Neural cell (in vitro differentiated cells): Measurements from ENCODE around the gene NALCN. TPM values are rescaled to one million over a fixed set of nuclear protein-coding genes. Genes with fewer than 3 reads are reported as not detected.

Source experiments
- H2AFZ ChIP-seq: fragments of 200-600, 300-800 bp; sonication (generic), shearing (Covaris generic); 2 replicates; pipeline ENCODE4 v1.6.0; 2014; ENCODE audit warnings: low read depth, mild to moderate bottlenecking, antibody characterized with exemption, low read length, moderate library complexity
- H3F3A ChIP-seq: fragments of 200-600 bp; shearing (Covaris generic); 2 replicates; pipeline ENCODE4 v1.6.1; 2016; ENCODE audit warnings: mild to moderate bottlenecking, moderate library complexity, mixed read lengths, antibody characterized with exemption, low read length; ENCODE audit not compliant: insufficient read depth, poor library complexity, severe bottlenecking
- H3K27ac ChIP-seq: fragments of 200-600, 300-800 bp; sonication (generic), shearing (Covaris generic); 2 replicates; pipeline ENCODE4 v1.5.1; 2014; ENCODE audit warnings: mild to moderate bottlenecking, low read length, moderate library complexity
- H3K27me3 ChIP-seq: fragments of 300-800, 200-600 bp; sonication (generic), shearing (Covaris generic); 2 replicates; pipeline ENCODE4 v1.6.0; 2014; ENCODE audit warnings: mild to moderate bottlenecking, low read depth, low read length, moderate library complexity; ENCODE audit not compliant: insufficient read depth
- H3K36me3 ChIP-seq: fragments of 300-800, 200-600 bp; sonication (generic), shearing (Covaris generic); 2 replicates; pipeline ENCODE4 v1.5.1; 2014; ENCODE audit warnings: mild to moderate bottlenecking, antibody characterized with exemption, low read length, moderate library complexity; ENCODE audit not compliant: insufficient read depth
- H3K4me2 ChIP-seq: fragments of 300-800, 200-600 bp; sonication (generic), shearing (Covaris generic); 2 replicates; pipeline ENCODE4 v1.6.0; 2014; ENCODE audit warnings: mild to moderate bottlenecking, low read length
- H3K4me3 ChIP-seq: fragments of 300-800, 200-600 bp; sonication (generic), shearing (Covaris generic); 2 replicates; pipeline ENCODE4 v1.5.1; 2014; ENCODE audit warnings: mild to moderate bottlenecking, low read length, moderate library complexity
- H3K79me2 ChIP-seq: fragments of 200-600 bp; shearing (Covaris generic); replicated peaks from 2 replicates; pipeline ENCODE4 v1.6.0; 2014; ENCODE audit warnings: mild to moderate bottlenecking, low read length, moderate library complexity; ENCODE audit not compliant: insufficient read depth
- H3K9ac ChIP-seq: fragments of 300-800, 200-600 bp; sonication (generic), shearing (Covaris generic); 2 replicates; pipeline ENCODE4 v1.6.1; 2016; ENCODE audit warnings: mild to moderate bottlenecking, low read length, mixed read lengths
- H3K9me2 ChIP-seq: fragments of 200-600 bp; shearing (Covaris generic); 2 replicates; pipeline ENCODE4 v1.6.1; 2016; ENCODE audit warnings: mild to moderate bottlenecking, low read length, mixed read lengths; ENCODE audit not compliant: insufficient read depth
- H3K9me3 ChIP-seq: fragments of 200-600, 300-800 bp; sonication (generic), shearing (Covaris generic); 2 replicates; pipeline ENCODE4 v1.6.1; 2016; ENCODE audit warnings: mild to moderate bottlenecking, mixed run types, low read length, moderate library complexity, mixed read lengths
- H4K20me1 ChIP-seq: fragments of 200-600 bp; shearing (Covaris generic); 2 replicates; pipeline ENCODE4 v1.6.1; 2016; ENCODE audit warnings: mild to moderate bottlenecking, mixed run types; ENCODE audit not compliant: insufficient read depth
- EP300 ChIP-seq: fragments of 450-650 bp; conservative IDR thresholded peaks from 2 replicates; pipeline ENCODE4 v1.6.1; 2014; ENCODE audit warnings: antibody characterized with exemption, mild to moderate bottlenecking, moderate library complexity; ENCODE audit not compliant: poor library complexity, severe bottlenecking
- EZH2 ChIP-seq: fragments of 200-600, 300-800 bp; shearing (Covaris generic), sonication (generic); IDR thresholded peaks from 2 replicates; pipeline ENCODE4 v1.6.1; 2014; ENCODE audit warnings: antibody characterized with exemption, low read length, borderline replicate concordance, mild to moderate bottlenecking; ENCODE audit not compliant: insufficient read depth, poor library complexity, severe bottlenecking
- MXI1 ChIP-seq: fragments of 450-650 bp; conservative IDR thresholded peaks from 2 replicates; pipeline ENCODE4 v1.6.1; 2014; ENCODE audit warnings: antibody characterized with exemption, mild to moderate bottlenecking; ENCODE audit not compliant: poor library complexity, severe bottlenecking
- POLR2AphosphoS5 ChIP-seq: IDR thresholded peaks from 2 replicates; pipeline ENCODE4 v1.6.1; 2012
- RAD21 ChIP-seq: fragments of 450-650 bp; conservative IDR thresholded peaks from 2 replicates; pipeline ENCODE4 v1.6.1; 2014; ENCODE audit warnings: antibody characterized with exemption, mild to moderate bottlenecking, moderate library complexity
- SMC3 ChIP-seq: fragments of 450-650 bp; conservative IDR thresholded peaks from 2 replicates; pipeline ENCODE4 v1.6.1; 2014; ENCODE audit warnings: antibody characterized with exemption, mild to moderate bottlenecking, moderate library complexity; ENCODE audit not compliant: poor library complexity
- TAF1 ChIP-seq: IDR thresholded peaks from 2 replicates; pipeline ENCODE4 v1.6.1; 2012; ENCODE audit warnings: low read depth
- polyA plus RNA-seq: library from polyadenylated mRNA; depleted of rRNA; stranded (reverse); fragments of >200 nt; gene quantifications from 2 replicates; pipeline ENCODE4 v1.2.3, GENCODE V29; 2014
- TF ChIP-seq, protein P1 (sequence below): fragments of 450-650 bp; IDR thresholded peaks from 2 replicates; pipeline ENCODE4 v1.5.1; 2014; ENCODE audit warnings: antibody characterized with exemption, mild to moderate bottlenecking, moderate library complexity; ENCODE audit not compliant: poor library complexity, severe bottlenecking
- TF ChIP-seq, protein P2 (sequence below): IDR thresholded peaks from 2 replicates; pipeline ENCODE4 v1.6.1; 2012; ENCODE audit warnings: borderline replicate concordance

NALCN gene
- polyA plus RNA-seq, 1 donor from 2014 or later, result 24.1 TPM

DNA sequence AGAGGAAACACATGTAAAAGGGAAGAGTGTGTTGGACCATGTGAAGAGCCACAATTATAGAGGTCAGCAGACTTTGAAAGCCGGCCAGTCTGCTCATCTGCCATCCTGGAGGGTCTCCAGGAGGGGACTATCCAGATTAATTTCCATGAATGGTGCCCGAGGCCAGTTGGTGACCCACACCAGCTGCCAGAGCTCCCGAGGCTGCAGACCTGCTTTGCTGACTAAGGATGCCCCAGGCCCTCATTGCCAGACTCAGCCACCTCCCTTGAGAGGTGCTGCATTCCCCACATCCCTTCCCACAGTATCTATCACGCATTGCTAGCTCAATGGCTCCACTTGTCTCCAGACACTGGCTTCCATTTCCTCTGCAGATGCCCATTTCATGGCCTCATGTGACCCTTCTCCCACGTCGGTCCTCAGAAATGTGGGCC is 110.3 kb downstream of the NALCN start:
- Histone ChIP-seq H4K20me1 (no peaks in the 10 kb centered on the region), H3K27me3 (no peaks in the 10 kb centered on the region), H2AFZ (no peak overlapping the region), H3K27ac (no peak overlapping the region), H3K4me2 (no peak overlapping the region), H3K36me3 (no peaks in the 10 kb centered on the region), H3K4me3 (no peak overlapping the region), H3K79me2 (no peaks in the 10 kb centered on the region), H3K9ac (no peak overlapping the region), H3K9me3 (no peaks in the 10 kb centered on the region), H3K9me2 (no peaks in the 10 kb centered on the region), H3F3A (no peaks in the 10 kb centered on the region)
- TF ChIP-seq TAF1 (no peak), POLR2AphosphoS5 (no peak), MXI1 (no peak), EP300 (no peak), SMC3 (no peak), EZH2 (no peak), RAD21 (no peak)
- TF ChIP-seq, protein P1, sequence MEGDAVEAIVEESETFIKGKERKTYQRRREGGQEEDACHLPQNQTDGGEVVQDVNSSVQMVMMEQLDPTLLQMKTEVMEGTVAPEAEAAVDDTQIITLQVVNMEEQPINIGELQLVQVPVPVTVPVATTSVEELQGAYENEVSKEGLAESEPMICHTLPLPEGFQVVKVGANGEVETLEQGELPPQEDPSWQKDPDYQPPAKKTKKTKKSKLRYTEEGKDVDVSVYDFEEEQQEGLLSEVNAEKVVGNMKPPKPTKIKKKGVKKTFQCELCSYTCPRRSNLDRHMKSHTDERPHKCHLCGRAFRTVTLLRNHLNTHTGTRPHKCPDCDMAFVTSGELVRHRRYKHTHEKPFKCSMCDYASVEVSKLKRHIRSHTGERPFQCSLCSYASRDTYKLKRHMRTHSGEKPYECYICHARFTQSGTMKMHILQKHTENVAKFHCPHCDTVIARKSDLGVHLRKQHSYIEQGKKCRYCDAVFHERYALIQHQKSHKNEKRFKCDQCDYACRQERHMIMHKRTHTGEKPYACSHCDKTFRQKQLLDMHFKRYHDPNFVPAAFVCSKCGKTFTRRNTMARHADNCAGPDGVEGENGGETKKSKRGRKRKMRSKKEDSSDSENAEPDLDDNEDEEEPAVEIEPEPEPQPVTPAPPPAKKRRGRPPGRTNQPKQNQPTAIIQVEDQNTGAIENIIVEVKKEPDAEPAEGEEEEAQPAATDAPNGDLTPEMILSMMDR, result no peak
- TF ChIP-seq, protein P2, sequence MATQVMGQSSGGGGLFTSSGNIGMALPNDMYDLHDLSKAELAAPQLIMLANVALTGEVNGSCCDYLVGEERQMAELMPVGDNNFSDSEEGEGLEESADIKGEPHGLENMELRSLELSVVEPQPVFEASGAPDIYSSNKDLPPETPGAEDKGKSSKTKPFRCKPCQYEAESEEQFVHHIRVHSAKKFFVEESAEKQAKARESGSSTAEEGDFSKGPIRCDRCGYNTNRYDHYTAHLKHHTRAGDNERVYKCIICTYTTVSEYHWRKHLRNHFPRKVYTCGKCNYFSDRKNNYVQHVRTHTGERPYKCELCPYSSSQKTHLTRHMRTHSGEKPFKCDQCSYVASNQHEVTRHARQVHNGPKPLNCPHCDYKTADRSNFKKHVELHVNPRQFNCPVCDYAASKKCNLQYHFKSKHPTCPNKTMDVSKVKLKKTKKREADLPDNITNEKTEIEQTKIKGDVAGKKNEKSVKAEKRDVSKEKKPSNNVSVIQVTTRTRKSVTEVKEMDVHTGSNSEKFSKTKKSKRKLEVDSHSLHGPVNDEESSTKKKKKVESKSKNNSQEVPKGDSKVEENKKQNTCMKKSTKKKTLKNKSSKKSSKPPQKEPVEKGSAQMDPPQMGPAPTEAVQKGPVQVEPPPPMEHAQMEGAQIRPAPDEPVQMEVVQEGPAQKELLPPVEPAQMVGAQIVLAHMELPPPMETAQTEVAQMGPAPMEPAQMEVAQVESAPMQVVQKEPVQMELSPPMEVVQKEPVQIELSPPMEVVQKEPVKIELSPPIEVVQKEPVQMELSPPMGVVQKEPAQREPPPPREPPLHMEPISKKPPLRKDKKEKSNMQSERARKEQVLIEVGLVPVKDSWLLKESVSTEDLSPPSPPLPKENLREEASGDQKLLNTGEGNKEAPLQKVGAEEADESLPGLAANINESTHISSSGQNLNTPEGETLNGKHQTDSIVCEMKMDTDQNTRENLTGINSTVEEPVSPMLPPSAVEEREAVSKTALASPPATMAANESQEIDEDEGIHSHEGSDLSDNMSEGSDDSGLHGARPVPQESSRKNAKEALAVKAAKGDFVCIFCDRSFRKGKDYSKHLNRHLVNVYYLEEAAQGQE, result no peak

DNA sequence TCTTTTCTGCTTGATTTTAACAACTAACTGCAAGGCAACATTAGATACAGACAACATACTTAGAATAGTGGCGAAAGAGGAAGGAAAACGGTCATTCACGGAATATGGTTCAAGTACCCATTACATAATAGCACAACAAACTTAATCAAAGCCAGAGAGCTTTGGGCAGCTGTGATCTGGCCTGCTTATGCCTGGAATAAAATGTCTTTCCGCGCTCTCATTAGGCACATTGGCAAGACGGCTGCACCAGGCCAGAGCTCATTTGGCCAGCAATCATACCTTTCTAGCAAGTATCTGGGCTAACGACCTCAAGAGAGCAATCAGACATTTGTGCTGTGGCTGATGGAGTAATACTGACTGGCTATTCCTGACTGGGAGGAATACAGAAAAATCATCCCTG is 112.8 kb downstream of the NALCN start:
- H3K9me2 ChIP-seq, result no peaks in the 10 kb centered on the region
- no peaks in the 10 kb centered on the region for H3F3A ChIP-seq
- H3K4me2 ChIP-seq, result no peak overlapping the region
- no peak overlapping the region for H3K4me3 ChIP-seq
- TF ChIP-seq, protein P2, result no peak
- TF ChIP-seq RAD21 (no peak), SMC3 (no peak), MXI1 (no peak), POLR2AphosphoS5 (no peak), TAF1 (no peak), EP300 (no peak), EZH2 (no peak)
- TF ChIP-seq, protein P1, result no peak
- no peak overlapping the region for H2AFZ ChIP-seq
- H3K27me3 ChIP-seq, result no peaks in the 10 kb centered on the region
- H3K27ac ChIP-seq, result peak overlapping the region; percentile 29
- no peaks in the 10 kb centered on the region for H4K20me1 ChIP-seq
- no peaks in the 10 kb centered on the region for H3K36me3 ChIP-seq
- no peak overlapping the region for H3K9ac ChIP-seq
- H3K79me2 ChIP-seq, result no peaks in the 10 kb centered on the region
- no peaks in the 10 kb centered on the region for H3K9me3 ChIP-seq
